Keratinocyte (primary cell): Measurements from ENCODE around the gene SLC66A2.

Experiments used
- EZH2 ChIP-seq: IDR thresholded peaks from one replicate; pipeline ENCODE4 v1.6.1; 2012; ENCODE audit warnings: inconsistent platforms, mild to moderate bottlenecking, low read length, moderate library complexity
- TF ChIP-seq, protein P1 (sequence below), 3 experiments: IDR thresholded peaks in 1 of 3; conservative IDR thresholded peaks in 1 of 3; optimal IDR thresholded peaks in 1 of 3; 2 replicates in 2 of 3; 3 replicates in 1 of 3; pipeline versions ENCODE3 to v1.5.1; 2011; ENCODE audit warnings: low read length in 3 of 3, mild to moderate bottlenecking in 3 of 3, moderate library complexity in 2 of 3, control low read depth in 1 of 3, inconsistent platforms in 1 of 3; ENCODE audit not compliant: insufficient read depth in 2 of 3; ENCODE audit errors: extremely low read depth in 1 of 3

DNA sequence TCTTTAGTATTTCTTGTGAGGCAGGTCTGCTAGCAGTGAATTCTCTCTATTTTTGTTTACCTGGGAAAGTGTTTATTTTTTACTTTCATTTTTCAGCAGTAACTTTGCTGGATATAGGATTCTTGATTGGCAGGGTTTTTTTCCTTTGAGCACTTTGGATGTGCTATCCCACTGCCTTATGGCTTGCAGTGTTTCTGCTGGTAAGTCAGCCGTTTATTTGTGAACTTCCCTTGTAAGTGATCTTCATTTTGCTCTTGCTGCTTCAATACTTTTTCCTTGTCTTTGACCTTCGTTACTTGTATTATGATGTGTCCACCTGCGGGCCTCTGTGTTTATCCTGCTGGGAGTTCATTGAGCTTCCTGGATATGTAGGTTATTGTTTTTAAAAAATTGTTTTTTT, 54.7 kb downstream of the SLC66A2 start:
- TF ChIP-seq, protein P1, sequence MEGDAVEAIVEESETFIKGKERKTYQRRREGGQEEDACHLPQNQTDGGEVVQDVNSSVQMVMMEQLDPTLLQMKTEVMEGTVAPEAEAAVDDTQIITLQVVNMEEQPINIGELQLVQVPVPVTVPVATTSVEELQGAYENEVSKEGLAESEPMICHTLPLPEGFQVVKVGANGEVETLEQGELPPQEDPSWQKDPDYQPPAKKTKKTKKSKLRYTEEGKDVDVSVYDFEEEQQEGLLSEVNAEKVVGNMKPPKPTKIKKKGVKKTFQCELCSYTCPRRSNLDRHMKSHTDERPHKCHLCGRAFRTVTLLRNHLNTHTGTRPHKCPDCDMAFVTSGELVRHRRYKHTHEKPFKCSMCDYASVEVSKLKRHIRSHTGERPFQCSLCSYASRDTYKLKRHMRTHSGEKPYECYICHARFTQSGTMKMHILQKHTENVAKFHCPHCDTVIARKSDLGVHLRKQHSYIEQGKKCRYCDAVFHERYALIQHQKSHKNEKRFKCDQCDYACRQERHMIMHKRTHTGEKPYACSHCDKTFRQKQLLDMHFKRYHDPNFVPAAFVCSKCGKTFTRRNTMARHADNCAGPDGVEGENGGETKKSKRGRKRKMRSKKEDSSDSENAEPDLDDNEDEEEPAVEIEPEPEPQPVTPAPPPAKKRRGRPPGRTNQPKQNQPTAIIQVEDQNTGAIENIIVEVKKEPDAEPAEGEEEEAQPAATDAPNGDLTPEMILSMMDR (optimal IDR thresholded peaks at IDR 0.05 in 1 of 3, IDR thresholded peaks at IDR 0.05 in 1 of 3, conservative IDR thresholded peaks at IDR 0.05 in 1 of 3; ENCODE audit: extremely low read depth in 1 of 3, insufficient read depth in 2 of 3, low read length in 3 of 3), result no peak
- no peak for TF ChIP-seq EZH2
